ENCODE measurements around the gene PCGF1. TPM values are rescaled to one million over a fixed set of nuclear protein-coding genes. Genes with fewer than 3 reads are reported as not detected.

PCGF1 gene
- total and polyA plus RNA-seq, 2 of the 13 experiments (the other 11 are each of a cell fraction or from before 2014, with no cell fraction given): 20.4 to 22.6 TPM

DNA sequence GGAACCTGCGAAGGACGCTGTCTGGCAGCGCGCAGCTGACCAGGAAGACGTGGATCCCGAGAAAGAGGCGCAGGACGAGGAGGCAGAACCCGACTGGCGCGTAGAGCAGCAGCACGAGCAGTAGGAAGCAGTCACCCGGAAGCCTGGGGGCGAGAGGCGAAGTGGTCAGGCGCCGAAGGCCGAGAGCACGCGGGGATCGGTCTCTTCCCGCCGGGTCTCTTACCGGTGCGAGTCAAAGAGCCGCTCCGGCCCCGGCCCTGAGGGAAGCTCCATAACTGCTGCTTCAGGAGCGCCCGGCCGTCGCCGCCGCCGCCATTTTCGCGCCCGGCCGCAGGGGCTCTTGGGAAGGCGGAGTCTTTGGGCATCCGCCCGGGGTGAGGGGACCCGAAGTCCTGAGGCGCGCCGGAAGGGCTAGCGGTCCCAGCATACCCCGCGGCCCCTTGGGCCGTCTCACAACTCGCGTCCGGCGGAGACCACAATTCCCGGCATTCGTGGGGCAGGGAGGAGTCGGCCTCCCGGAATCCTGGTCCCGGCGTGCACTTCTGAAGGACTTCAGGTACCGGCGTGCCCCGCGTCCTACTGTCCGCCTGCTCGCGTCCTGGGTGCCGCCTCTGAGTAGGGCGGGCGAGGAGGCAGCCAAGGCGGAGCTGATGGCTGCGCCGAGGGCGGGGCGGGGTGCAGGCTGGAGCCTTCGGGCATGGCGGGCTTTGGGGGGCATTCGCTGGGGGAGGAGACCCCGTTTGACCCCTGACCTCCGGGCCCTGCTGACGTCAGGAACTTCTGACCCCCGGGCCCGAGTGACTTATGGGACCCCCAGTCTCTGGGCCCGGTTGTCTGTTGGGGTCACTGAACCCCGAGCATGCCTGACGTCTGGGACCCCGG, 22.1 kb upstream of the PCGF1 start, which contains the start of the genes AUP1 and HTRA2 (continued):
- TF ChIP-seq, protein P1, sequence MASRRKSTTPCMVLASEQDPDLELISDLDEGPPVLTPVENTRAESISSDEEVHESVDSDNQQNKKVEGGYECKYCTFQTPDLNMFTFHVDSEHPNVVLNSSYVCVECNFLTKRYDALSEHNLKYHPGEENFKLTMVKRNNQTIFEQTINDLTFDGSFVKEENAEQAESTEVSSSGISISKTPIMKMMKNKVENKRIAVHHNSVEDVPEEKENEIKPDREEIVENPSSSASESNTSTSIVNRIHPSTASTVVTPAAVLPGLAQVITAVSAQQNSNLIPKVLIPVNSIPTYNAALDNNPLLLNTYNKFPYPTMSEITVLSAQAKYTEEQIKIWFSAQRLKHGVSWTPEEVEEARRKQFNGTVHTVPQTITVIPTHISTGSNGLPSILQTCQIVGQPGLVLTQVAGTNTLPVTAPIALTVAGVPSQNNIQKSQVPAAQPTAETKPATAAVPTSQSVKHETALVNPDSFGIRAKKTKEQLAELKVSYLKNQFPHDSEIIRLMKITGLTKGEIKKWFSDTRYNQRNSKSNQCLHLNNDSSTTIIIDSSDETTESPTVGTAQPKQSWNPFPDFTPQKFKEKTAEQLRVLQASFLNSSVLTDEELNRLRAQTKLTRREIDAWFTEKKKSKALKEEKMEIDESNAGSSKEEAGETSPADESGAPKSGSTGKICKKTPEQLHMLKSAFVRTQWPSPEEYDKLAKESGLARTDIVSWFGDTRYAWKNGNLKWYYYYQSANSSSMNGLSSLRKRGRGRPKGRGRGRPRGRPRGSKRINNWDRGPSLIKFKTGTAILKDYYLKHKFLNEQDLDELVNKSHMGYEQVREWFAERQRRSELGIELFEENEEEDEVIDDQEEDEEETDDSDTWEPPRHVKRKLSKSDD (CRISPR knock-in tag; IDR thresholded peaks at IDR 0.05; ENCODE audit: low read depth): peak; percentile 84
- TF ChIP-seq KLF6 (CRISPR knock-in tag; IDR thresholded peaks at IDR 0.05) (peak; percentile 60; the same call in 1 of the 2 replicates), FOXJ3 (CRISPR knock-in tag; IDR thresholded peaks at IDR 0.05; ENCODE audit: borderline replicate concordance) (peak; percentile 61; the same call in 1 of the 2 replicates), ZNF24 (IDR thresholded peaks at IDR 0.05) (no peak), LCORL (IDR thresholded peaks at IDR 0.05) (0 out of 2 replicates have a peak, but pooled peaks have one; percentile 4), LCORL (CRISPR knock-in tag; IDR thresholded peaks at IDR 0.05) (peak; percentile 79), ATRX (CRISPR knock-in tag; IDR thresholded peaks at IDR 0.05; ENCODE audit: borderline replicate concordance) (no peak), PAF1 (CRISPR knock-in tag; IDR thresholded peaks at IDR 0.05) (no peak), ZFP36L2 (CRISPR knock-in tag; IDR thresholded peaks at IDR 0.05) (no peak), NR2F1 (CRISPR knock-in tag; IDR thresholded peaks at IDR 0.05) (peak in 1 of 2 experiments; percentile 74; a peak in 2 of 4 replicates), FOSL1 (CRISPR knock-in tag; IDR thresholded peaks at IDR 0.05; ENCODE audit: borderline replicate concordance) (no peak), CCDC6 (CRISPR knock-in tag; IDR thresholded peaks at IDR 0.05) (peak; percentile 58; the same call in 1 of the 2 replicates), SIN3B (IDR thresholded peaks at IDR 0.05; ENCODE audit: low read length) (peak; percentile 77; the same call in 1 of the 2 replicates), ZNF326 (CRISPR knock-in tag; IDR thresholded peaks at IDR 0.05; ENCODE audit: borderline replicate concordance) (0 out of 2 replicates have a peak, but pooled peaks have one; percentile 35), THAP11 (CRISPR knock-in tag; IDR thresholded peaks at IDR 0.05) (peak; percentile 98), ZNF430 (CRISPR knock-in tag; IDR thresholded peaks at IDR 0.05) (peak; percentile 62), SSRP1 (CRISPR knock-in tag; IDR thresholded peaks at IDR 0.05) (no peak), ISL2 (CRISPR knock-in tag; IDR thresholded peaks at IDR 0.05) (peak; percentile 82), MIER3 (CRISPR knock-in tag; IDR thresholded peaks at IDR 0.05; ENCODE audit: borderline replicate concordance) (peak; percentile 92), MED8 (CRISPR knock-in tag; IDR thresholded peaks at IDR 0.05; ENCODE audit: insufficient replicate concordance) (peak; percentile 85)
- TF ChIP-seq, protein P2, sequence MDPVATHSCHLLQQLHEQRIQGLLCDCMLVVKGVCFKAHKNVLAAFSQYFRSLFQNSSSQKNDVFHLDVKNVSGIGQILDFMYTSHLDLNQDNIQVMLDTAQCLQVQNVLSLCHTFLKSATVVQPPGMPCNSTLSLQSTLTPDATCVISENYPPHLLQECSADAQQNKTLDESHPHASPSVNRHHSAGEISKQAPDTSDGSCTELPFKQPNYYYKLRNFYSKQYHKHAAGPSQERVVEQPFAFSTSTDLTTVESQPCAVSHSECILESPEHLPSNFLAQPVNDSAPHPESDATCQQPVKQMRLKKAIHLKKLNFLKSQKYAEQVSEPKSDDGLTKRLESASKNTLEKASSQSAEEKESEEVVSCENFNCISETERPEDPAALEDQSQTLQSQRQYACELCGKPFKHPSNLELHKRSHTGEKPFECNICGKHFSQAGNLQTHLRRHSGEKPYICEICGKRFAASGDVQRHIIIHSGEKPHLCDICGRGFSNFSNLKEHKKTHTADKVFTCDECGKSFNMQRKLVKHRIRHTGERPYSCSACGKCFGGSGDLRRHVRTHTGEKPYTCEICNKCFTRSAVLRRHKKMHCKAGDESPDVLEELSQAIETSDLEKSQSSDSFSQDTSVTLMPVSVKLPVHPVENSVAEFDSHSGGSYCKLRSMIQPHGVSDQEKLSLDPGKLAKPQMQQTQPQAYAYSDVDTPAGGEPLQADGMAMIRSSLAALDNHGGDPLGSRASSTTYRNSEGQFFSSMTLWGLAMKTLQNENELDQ (CRISPR knock-in tag; IDR thresholded peaks at IDR 0.05; ENCODE audit: borderline replicate concordance): no peak
- TF ChIP-seq, protein P3, sequence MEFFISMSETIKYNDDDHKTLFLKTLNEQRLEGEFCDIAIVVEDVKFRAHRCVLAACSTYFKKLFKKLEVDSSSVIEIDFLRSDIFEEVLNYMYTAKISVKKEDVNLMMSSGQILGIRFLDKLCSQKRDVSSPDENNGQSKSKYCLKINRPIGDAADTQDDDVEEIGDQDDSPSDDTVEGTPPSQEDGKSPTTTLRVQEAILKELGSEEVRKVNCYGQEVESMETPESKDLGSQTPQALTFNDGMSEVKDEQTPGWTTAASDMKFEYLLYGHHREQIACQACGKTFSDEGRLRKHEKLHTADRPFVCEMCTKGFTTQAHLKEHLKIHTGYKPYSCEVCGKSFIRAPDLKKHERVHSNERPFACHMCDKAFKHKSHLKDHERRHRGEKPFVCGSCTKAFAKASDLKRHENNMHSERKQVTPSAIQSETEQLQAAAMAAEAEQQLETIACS (CRISPR knock-in tag; IDR thresholded peaks at IDR 0.05): 0 out of 2 replicates have a peak, but pooled peaks have one; percentile 55
- TF ChIP-seq, protein P4, sequence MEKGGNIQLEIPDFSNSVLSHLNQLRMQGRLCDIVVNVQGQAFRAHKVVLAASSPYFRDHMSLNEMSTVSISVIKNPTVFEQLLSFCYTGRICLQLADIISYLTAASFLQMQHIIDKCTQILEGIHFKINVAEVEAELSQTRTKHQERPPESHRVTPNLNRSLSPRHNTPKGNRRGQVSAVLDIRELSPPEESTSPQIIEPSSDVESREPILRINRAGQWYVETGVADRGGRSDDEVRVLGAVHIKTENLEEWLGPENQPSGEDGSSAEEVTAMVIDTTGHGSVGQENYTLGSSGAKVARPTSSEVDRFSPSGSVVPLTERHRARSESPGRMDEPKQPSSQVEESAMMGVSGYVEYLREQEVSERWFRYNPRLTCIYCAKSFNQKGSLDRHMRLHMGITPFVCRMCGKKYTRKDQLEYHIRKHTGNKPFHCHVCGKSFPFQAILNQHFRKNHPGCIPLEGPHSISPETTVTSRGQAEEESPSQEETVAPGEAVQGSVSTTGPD (CRISPR knock-in tag; IDR thresholded peaks at IDR 0.05): no peak; the same call in 1 of the 2 replicates
